Parathyroid adenoma (tissue), 2 donors: Measurements from ENCODE around the gene LHX4.

ENCODE experiments used
- H2AFZ ChIP-seq: fragments of 300-600 bp; sonication (generic); one replicate; pipeline ENCODE4 v1.7.0; 2017; ENCODE audit warnings: antibody characterized with exemption, mild to moderate bottlenecking
- H3K27ac ChIP-seq: fragments of 300-600 bp; sonication (generic); one replicate; pipeline ENCODE4 v1.7.0; 2017
- H3K27me3 ChIP-seq: fragments of 300-600 bp; sonication (generic); one replicate; pipeline ENCODE4 v1.7.0; 2017; ENCODE audit warnings: low read length; ENCODE audit not compliant: control insufficient read depth, insufficient read depth
- H3K36me3 ChIP-seq: fragments of 300-600 bp; sonication (generic); one replicate; pipeline ENCODE4 v1.7.0; 2017; ENCODE audit warnings: low read length; ENCODE audit not compliant: control insufficient read depth, insufficient read depth
- H3K4me1 ChIP-seq: fragments of 300-600 bp; sonication (generic); one replicate; pipeline ENCODE4 v1.7.0; 2017; ENCODE audit warnings: control low read depth
- H3K4me2 ChIP-seq: fragments of 300-600 bp; sonication (generic); one replicate; pipeline ENCODE4 v1.7.0; 2017; ENCODE audit warnings: low read length
- H3K4me3 ChIP-seq: fragments of 300-600 bp; sonication (generic); one replicate; pipeline ENCODE4 v1.7.0; 2017; ENCODE audit warnings: low read depth, low read length
- H3K79me2 ChIP-seq: fragments of 300-600 bp; sonication (generic); one replicate; pipeline ENCODE4 v1.7.0; 2017; ENCODE audit warnings: control low read depth
- H3K9ac ChIP-seq: fragments of 300-600 bp; sonication (generic); one replicate; pipeline ENCODE4 v1.7.0; 2017; ENCODE audit warnings: mild to moderate bottlenecking
- H3K9me3 ChIP-seq: fragments of 300-600 bp; sonication (generic); one replicate; pipeline ENCODE4 v1.7.0; 2017; ENCODE audit warnings: low read length; ENCODE audit not compliant: control insufficient read depth
- TF ChIP-seq, protein P1 (sequence below): fragments of 300-600 bp; sonication (generic); IDR thresholded peaks from one replicate; pipeline ENCODE4 v1.7.0; 2017; ENCODE audit warnings: antibody characterized with exemption, mild to moderate bottlenecking
- donor health status: primary hyperparathyroidism.

Gene LHX4

DNA sequence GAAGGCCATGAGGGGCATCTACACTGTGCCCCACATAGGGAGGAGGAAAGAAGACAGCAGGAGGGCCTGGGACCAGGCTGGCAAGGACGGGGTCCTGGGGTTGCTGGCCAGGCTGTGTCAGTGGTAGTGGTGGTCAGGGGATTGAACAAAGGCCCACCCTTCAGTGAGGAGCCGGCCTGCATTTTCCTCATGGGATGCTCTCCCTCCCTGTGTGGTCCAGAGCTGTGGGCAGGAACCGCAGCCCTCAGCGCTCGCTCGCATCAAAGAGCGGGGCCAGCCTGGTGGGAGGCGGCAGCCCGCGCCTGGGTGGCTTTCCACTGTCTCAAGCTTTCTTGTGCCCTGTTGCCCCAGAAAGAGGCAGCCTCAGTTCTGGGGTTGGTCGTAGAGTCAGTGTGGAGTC, 24.8 kb downstream of the LHX4 start:
- Histone ChIP-seq H3K9me3 (no peaks in the 10 kb centered on the region), H3K36me3 (no peaks in the 10 kb centered on the region), H3K4me1 (no peaks in the 10 kb centered on the region), H3K9ac (no peak overlapping the region), H3K4me2 (no peak overlapping the region), H3K27ac (no peak overlapping the region), H3K79me2 (no peaks in the 10 kb centered on the region), H3K27me3 (no peaks in the 10 kb centered on the region), H3K4me3 (no peak overlapping the region), H2AFZ (no peak overlapping the region)
- TF ChIP-seq, protein P1, sequence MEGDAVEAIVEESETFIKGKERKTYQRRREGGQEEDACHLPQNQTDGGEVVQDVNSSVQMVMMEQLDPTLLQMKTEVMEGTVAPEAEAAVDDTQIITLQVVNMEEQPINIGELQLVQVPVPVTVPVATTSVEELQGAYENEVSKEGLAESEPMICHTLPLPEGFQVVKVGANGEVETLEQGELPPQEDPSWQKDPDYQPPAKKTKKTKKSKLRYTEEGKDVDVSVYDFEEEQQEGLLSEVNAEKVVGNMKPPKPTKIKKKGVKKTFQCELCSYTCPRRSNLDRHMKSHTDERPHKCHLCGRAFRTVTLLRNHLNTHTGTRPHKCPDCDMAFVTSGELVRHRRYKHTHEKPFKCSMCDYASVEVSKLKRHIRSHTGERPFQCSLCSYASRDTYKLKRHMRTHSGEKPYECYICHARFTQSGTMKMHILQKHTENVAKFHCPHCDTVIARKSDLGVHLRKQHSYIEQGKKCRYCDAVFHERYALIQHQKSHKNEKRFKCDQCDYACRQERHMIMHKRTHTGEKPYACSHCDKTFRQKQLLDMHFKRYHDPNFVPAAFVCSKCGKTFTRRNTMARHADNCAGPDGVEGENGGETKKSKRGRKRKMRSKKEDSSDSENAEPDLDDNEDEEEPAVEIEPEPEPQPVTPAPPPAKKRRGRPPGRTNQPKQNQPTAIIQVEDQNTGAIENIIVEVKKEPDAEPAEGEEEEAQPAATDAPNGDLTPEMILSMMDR, result no peak

DNA sequence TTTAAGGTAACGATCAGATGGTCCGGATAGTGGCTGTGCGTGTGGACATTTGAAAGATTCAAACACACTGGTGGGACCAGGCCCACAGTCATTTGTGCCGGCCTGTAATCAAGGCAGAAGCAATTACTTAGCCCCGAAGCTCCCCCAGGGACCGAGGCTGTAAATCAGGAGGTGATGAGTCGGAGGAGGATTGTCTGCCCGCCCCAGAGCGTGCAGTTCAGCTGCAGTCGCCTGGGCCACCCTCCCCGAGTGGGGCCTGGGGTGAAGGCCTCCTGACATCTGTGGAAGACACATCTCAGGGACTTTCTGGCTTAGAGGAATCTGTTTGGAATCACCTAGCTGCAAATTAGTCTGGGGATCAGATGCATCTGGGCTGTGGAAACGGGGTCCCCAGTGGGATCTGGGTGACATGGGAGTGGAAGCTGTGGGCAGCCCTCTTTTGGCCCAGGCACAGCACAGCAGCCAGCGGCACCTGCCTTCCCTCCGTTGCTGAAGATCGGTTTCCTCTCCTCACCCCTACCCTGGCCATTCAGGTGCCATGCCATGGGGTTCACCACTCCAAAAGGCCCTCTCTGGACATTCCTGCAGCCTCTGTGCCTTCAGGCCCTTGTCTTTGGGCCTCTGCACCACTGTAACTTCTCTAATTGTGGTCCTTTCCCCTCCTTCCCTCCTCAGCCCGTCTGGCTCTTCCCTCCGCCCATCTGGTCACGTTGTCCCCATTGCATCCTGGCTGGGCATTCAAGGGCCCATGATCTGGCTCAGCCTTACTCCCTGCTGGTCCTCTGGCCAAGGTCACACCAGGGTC, 25.7 kb downstream of the LHX4 start:
- no peak overlapping the region for H3K4me2 ChIP-seq
- H3K9ac ChIP-seq, result no peak overlapping the region
- no peaks in the 10 kb centered on the region for H3K27me3 ChIP-seq
- no peak overlapping the region for H3K4me3 ChIP-seq
- no peaks in the 10 kb centered on the region for H3K9me3 ChIP-seq
- H2AFZ ChIP-seq, result no peak overlapping the region
- no peaks in the 10 kb centered on the region for H3K79me2 ChIP-seq
- no peak overlapping the region for H3K27ac ChIP-seq
- no peaks in the 10 kb centered on the region for H3K36me3 ChIP-seq
- TF ChIP-seq, protein P1, result no peak
- H3K4me1 ChIP-seq, result no peaks in the 10 kb centered on the region

DNA sequence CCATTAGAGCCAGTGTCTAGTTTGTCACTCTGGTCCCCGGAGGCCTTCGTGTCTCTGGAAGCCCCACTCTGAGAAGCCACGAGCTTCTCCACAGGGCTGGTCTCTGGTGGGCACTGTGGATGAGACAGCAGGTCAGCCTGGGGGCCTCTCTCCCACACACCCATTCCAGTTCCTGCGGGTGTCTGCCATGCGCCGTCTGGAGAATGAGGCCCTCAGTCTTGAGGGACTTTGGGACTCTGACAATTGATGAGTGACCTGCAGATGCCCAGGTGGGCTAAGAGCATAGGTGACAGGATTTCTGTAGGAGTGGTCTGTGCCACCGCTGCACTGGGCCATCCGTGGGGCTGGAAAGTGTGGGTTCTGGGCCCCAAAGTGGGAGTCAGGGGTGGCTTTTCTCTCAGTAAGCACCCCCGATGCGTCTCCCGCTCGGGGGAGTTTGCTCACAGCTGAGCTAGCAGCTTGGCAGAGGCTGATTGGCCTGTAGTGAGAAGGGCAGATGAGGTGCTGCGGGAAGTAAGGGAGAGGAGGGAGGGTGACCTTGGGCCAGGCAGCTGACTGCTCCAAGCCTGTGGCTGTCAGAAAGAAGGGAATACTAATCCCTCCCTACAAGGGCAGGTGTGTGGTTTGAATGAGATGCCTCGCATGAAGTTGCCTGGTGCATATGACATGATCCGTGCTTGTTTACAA, 26.4 kb downstream of the LHX4 start:
- H3K27ac ChIP-seq, result no peak overlapping the region
- H2AFZ ChIP-seq, result no peak overlapping the region
- H3K4me1 ChIP-seq, result no peaks in the 10 kb centered on the region
- no peaks in the 10 kb centered on the region for H3K79me2 ChIP-seq
- H3K9ac ChIP-seq, result no peak overlapping the region
- no peaks in the 10 kb centered on the region for H3K36me3 ChIP-seq
- no peaks in the 10 kb centered on the region for H3K27me3 ChIP-seq
- no peaks in the 10 kb centered on the region for H3K9me3 ChIP-seq
- no peak overlapping the region for H3K4me2 ChIP-seq
- H3K4me3 ChIP-seq, result no peak overlapping the region
- TF ChIP-seq, protein P1, result no peak

DNA sequence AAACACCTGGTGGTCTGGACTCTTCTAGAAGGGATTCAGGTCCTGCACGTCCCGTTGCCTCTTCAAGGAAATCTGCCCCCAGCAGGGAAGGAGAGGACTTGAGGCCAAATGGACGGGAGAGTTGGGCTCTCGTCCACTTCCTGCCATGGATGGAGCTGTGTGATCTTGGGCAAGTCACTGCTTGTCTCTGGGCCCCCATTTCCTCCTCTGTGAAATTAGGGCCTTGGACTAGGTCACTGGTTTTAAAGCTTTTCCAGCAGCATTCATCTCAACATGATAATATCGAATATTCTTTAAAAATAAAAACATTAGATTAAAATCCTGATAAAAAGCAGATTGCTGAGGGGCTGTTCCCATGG, 26.9 kb downstream of the LHX4 start:
- H3K9ac ChIP-seq, result no peak overlapping the region
- H3K36me3 ChIP-seq, result no peaks in the 10 kb centered on the region
- no peaks in the 10 kb centered on the region for H3K4me1 ChIP-seq
- H3K4me3 ChIP-seq, result no peak overlapping the region
- no peak overlapping the region for H3K27ac ChIP-seq
- H2AFZ ChIP-seq, result no peak overlapping the region
- H3K4me2 ChIP-seq, result no peak overlapping the region
- H3K27me3 ChIP-seq, result no peaks in the 10 kb centered on the region
- TF ChIP-seq, protein P1, result no peak
- no peaks in the 10 kb centered on the region for H3K79me2 ChIP-seq
- H3K9me3 ChIP-seq, result no peaks in the 10 kb centered on the region

- H3K9me3 ChIP-seq, result no peaks in the 10 kb centered on the region
Measured at GRCh38 chr1:180257486-180257885, 27.4 kb downstream of the LHX4 start.

More at GRCh38 chr1:180257486-180257885, 27.4 kb downstream of the LHX4 start:
- Histone ChIP-seq H2AFZ (no peak overlapping the region), H3K4me3 (no peak overlapping the region), H3K4me1 (no peaks in the 10 kb centered on the region), H3K27ac (no peak overlapping the region), H3K36me3 (no peaks in the 10 kb centered on the region), H3K9ac (no peak overlapping the region), H3K79me2 (no peaks in the 10 kb centered on the region), H3K27me3 (no peaks in the 10 kb centered on the region), H3K4me2 (no peak overlapping the region)
- TF ChIP-seq, protein P1, result no peak
